Transverse colon (tissue), 1 donor: ENCODE data around the gene GPR107.

Experiments
- EP300 ChIP-seq: sonication (generic); formaldehyde crosslinking; IDR thresholded peaks from one replicate; pipeline ENCODE4 v1.6.1; 2017; ENCODE audit warnings: antibody characterized with exemption, low read depth
- POLR2A ChIP-seq: fragments of 450-650 bp; IDR thresholded peaks from one replicate; pipeline ENCODE4 v1.6.1; 2016; ENCODE audit warnings: antibody characterized with exemption, mild to moderate bottlenecking, moderate library complexity

- TF ChIP-seq POLR2A: no peak
- TF ChIP-seq EP300: no peak
Measured at GRCh38 chr9:130010151-130010988, 43.3 kb upstream of the GPR107 start.
